Uterus (tissue), 2 donors: ENCODE results near the gene HRAS.

ENCODE experiments used
- POLR2A ChIP-seq, 2 donors: fragments of 450-650 bp; IDR thresholded peaks; one replicate each; pipeline ENCODE4 v1.6.1; 2016; ENCODE audit warnings: antibody characterized with exemption in 2 of 2, mild to moderate bottlenecking in 1 of 2, moderate library complexity in 1 of 2
- TF ChIP-seq, protein P1 (sequence below), 4 experiments: fragments of 200-600 bp in 2 of 4; fragments of 450-650 bp in 2 of 4; sonication (generic) in 2 of 4; IDR thresholded peaks; one replicate each; pipeline ENCODE4 v1.5.1; 2016 to 2019; ENCODE audit warnings: antibody characterized with exemption in 4 of 4, mild to moderate bottlenecking in 2 of 4, moderate library complexity in 1 of 4

DNA sequence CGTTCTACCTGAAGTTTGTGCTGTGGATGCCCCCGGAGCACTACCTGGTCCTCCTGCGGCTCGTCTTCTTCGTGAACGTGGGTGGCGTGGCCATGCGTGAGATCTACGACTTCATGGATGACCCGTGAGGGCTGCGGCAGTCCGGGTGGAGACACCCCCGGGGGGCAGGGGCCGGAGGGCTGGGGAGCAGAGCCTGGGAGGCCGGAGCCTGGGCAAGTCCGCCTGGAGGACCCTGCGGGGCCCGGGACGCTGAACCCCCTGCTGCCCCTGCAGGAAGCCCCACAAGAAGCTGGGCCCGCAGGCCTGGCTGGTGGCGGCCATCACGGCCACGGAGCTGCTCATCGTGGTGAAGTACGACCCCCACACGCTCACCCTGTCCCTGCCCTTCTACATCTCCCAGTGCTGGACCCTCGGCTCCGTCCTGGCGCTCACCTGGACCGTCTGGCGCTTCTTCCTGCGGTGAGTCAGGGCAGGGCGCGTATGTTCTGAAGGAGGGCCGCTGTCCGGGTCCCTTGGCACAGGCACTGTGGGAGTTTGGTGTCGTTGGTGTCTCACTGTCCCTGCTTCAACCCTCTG, 45.7 kb downstream of the HRAS start:
- TF ChIP-seq, protein P1, sequence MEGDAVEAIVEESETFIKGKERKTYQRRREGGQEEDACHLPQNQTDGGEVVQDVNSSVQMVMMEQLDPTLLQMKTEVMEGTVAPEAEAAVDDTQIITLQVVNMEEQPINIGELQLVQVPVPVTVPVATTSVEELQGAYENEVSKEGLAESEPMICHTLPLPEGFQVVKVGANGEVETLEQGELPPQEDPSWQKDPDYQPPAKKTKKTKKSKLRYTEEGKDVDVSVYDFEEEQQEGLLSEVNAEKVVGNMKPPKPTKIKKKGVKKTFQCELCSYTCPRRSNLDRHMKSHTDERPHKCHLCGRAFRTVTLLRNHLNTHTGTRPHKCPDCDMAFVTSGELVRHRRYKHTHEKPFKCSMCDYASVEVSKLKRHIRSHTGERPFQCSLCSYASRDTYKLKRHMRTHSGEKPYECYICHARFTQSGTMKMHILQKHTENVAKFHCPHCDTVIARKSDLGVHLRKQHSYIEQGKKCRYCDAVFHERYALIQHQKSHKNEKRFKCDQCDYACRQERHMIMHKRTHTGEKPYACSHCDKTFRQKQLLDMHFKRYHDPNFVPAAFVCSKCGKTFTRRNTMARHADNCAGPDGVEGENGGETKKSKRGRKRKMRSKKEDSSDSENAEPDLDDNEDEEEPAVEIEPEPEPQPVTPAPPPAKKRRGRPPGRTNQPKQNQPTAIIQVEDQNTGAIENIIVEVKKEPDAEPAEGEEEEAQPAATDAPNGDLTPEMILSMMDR (IDR thresholded peaks at IDR 0.05) = no peak
- no peak for TF ChIP-seq POLR2A (IDR thresholded peaks at IDR 0.05)
